Neuron (in vitro differentiated cells): ENCODE data around the gene RALGAPB.
A peak's percentile ranks its signal among the peaks of the same experiment; 100 is the strongest.
"Not testable (repeated sequence)": the region's sequence is repeated elsewhere in the genome, so short reads cannot be mapped to it uniquely, and the experiment has no call there.

Source experiments
- H2AFZ ChIP-seq: one replicate; pipeline ENCODE4 v1.6.1; 2013; ENCODE audit warnings: low read depth, mild to moderate bottlenecking, inconsistent platforms, low read length, moderate library complexity
- H3K27me3 ChIP-seq: one replicate; pipeline ENCODE4 v1.6.1; 2013; ENCODE audit warnings: low read length; ENCODE audit not compliant: insufficient read depth
- H3K36me3 ChIP-seq: one replicate; pipeline ENCODE4 v1.6.1; 2013; ENCODE audit warnings: low read length; ENCODE audit not compliant: insufficient read depth
- H3K4me1 ChIP-seq: one replicate; pipeline ENCODE4 v1.6.1; 2013; ENCODE audit warnings: low read length; ENCODE audit not compliant: insufficient read depth
- H3K4me3 ChIP-seq: 2 replicates; pipeline ENCODE4 v1.5.1; 2013; ENCODE audit warnings: mild to moderate bottlenecking, low read length, moderate library complexity
- H3K9me3 ChIP-seq: one replicate; pipeline ENCODE4 v1.6.1; 2013; ENCODE audit warnings: low read length

RALGAPB gene

DNA sequence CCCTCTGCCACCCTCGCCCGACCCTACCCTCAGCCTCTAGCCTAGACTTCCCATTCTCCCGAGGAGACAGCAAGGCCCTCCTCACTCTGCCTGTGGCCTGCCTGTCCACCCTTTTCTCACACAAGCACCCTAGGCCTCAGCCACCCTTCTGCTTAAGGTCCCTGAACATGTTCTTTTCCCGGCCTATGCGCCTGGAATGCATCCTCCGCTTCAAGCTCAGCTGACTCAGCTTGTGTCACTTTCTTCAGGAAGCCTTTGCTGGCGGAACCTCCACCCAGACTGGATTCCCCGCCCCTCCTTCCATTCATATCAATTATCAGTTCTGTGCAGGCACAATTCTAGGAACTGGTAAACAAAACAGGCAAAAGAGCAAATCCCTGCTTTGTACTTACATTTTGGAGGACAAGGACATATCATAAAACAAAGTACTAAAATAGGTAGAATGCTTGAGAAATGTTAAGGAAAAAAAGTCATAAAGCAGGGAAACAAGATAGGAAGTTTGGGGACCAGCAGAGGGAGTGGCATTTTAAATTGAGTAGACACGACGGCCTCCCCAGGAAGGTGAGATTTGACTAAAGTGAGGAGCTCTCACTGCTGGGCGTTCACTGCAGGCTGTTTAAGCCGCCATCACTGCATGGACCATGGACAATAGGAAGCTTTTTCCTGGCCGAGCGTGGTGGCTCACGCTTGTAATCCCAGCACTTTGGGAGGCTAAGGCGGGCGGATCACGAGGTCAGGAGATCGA lies 19.6 kb upstream of the RALGAPB start:
- Histone ChIP-seq H3K4me3 (no peak overlapping the region), H3K9me3 (no peaks in the 10 kb centered on the region), H3K27me3 (no peaks in the 10 kb centered on the region), H3K36me3 (peaks cover 31% of the 10 kb centered on the region), H2AFZ (no peak overlapping the region), H3K4me1 (peaks cover 2% of the 10 kb centered on the region)

DNA sequence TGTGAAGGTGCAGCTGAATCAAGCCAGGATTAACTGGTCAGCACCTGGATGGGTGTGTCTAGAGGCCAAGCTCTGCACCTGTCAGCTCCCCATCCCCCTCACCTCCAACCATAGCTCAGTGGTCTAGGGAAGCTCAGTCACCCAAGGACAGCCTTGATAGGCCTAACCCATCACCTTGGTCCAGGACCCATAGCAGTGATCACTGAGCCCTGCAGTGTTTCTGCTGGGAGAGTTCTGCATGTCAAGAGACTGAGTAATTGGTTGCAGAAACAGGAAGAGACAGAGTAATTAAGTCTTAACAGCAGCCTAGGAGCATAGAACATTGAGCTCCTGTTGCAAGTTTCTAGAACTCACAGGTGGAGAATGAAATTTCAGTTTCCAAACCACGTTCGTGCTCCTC lies 18.7 kb upstream of the RALGAPB start:
- no peaks in the 10 kb centered on the region for H3K27me3 ChIP-seq
- no peak overlapping the region for H2AFZ ChIP-seq
- no peaks in the 10 kb centered on the region for H3K9me3 ChIP-seq
- no peak overlapping the region for H3K4me3 ChIP-seq
- peaks cover 22% of the 10 kb centered on the region for H3K36me3 ChIP-seq
- peaks cover 2% of the 10 kb centered on the region for H3K4me1 ChIP-seq

DNA sequence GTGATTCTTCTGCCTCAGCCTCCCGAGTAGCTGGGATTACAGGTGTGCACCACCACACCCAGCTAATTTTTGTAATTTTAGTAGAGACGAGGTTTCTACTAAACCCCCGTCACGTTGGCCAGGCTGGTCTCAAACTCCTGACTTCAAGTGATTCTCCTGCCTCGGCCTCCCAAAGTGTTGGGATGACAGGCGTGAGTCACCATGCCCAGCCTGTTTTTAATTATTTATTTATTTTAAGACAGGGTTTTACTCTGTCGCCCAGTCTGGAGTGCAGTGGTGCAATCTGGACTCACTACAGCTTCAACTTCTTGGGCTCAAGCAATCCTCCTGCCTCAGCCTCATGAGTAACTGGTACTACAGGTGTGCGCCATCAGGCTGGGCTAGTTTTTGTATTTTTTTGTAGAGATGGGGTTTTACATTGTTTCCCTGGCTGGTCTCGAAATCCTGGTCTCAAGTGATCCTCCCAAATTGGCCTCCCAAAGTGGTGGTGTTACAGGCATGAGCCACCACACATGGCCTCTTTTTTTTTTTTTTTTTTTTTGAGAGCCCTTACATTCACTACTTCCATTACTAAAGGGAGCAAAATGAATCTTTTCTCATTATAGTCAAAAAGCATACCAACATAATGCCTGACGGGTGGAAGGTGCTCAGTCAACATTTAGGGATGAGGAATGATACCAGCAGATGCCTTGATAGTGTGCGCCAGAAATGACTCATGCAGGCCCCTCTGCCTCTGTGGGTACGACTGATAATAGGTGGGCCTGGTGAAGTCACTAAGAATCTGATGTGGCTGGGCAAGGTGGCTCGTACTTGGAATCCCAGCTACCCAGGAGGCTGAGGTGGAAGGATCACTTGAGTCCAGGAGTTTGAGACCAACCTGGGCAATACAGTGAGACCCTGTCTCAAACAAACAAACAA lies 17.8 kb upstream of the RALGAPB start:
- peaks cover 2% of the 10 kb centered on the region for H3K4me1 ChIP-seq
- no peak overlapping the region for H3K4me3 ChIP-seq
- no peak overlapping the region for H2AFZ ChIP-seq
- H3K9me3 ChIP-seq, result no peaks in the 10 kb centered on the region
- H3K27me3 ChIP-seq, result no peaks in the 10 kb centered on the region
- H3K36me3 ChIP-seq, result peaks cover 14% of the 10 kb centered on the region

DNA sequence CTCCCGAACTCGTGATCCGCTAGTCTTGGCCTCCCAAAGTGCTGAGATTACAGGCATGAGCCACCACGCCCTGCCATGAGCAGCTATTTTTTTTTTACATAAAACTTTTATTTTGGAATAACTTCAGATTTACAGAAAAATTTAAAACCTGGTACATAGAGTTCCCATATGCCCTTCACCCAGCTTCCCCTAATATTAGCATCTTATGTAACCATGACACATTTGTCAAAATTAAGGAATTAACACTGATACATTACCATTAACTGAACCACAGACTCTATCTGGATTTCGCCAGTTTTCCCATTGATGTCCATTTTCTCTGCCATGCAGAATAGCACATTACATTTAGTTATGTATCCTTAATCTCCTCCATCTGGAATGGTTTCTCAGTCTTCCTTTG lies 14.3 kb upstream of the RALGAPB start:
- no peaks in the 10 kb centered on the region for H3K36me3 ChIP-seq
- H3K4me1 ChIP-seq, result no peaks in the 10 kb centered on the region
- H3K9me3 ChIP-seq, result peaks cover 2% of the 10 kb centered on the region
- H3K4me3 ChIP-seq, result no peak overlapping the region
- H2AFZ ChIP-seq, result no peak overlapping the region
- no peaks in the 10 kb centered on the region for H3K27me3 ChIP-seq

DNA sequence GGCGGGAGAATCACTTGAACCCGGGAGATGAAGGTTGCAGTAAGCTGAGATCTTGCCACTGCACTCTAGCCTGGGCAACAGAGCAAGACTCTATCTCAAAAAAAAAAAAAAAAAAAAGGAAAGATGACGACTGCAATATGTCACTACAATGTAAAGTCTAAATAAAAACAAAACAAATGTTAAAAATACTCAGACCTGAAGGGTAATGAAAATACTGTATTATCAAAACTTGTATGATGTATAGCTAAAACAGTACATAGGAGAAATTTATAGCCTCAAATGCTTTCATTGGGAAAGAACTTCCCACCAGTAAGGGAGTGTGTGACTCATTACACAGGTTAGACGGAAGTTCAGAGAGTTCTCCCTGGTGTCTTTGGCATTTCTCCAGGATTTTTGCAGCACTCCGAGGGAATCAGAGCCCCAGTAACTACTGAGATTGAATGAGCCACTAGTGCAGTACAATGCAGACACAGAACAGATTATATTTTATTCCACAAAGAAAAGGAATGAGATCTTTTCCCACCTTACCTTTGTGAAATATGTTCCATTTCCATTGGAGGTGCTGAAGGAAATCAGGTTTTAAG lies 12.5 kb upstream of the RALGAPB start:
- Histone ChIP-seq H3K9me3 (peaks cover 2% of the 10 kb centered on the region), H3K27me3 (no peaks in the 10 kb centered on the region), H2AFZ (no peak overlapping the region), H3K4me1 (no peaks in the 10 kb centered on the region), H3K4me3 (no peak overlapping the region), H3K36me3 (no peaks in the 10 kb centered on the region)

DNA sequence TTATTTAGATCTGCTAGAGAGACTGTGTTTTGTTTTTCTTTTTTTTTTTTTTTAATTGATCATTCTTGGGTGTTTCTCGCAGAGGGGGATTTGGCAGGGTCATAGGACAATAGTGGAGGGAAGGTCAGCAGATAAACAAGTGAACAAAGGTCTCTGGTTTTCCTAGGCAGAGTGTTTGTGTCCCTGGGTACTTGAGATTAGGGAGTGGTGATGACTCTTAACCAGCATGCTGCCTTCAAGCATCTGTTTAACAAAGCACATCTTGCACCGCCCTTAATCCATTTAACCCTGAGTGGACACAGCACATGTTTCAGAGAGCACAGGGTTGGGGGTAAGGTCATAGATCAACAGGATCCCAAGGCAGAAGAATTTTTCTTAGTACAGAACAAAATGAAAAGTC lies 12.0 kb upstream of the RALGAPB start:
- not testable (repeated sequence) for H3K4me3 ChIP-seq, H3K27me3 ChIP-seq, H3K4me1 ChIP-seq, H3K9me3 ChIP-seq, H3K36me3 ChIP-seq, H2AFZ ChIP-seq

DNA sequence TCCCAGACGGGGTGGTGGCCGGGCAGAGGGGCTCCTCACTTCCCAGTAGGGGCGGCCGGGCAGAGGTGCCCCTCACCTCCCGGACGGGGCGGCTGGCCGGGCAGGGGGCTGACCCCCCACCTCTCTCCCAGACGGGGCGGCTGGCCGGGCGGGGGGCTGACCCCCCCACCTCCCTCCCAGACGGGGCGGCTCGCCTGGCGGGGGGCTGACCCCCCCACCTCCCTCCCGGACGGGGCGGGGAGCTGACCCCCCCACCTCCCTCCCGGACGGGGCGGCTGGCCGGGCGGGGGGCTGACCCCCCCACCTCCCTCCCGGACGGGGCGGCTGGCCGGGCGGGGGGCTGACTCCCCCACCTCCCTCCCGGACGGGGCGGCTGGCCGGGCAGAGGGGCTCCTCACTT lies 11.5 kb upstream of the RALGAPB start:
- not testable (repeated sequence) for H3K4me1 ChIP-seq, H3K4me3 ChIP-seq, H3K27me3 ChIP-seq, H2AFZ ChIP-seq, H3K9me3 ChIP-seq, H3K36me3 ChIP-seq

DNA sequence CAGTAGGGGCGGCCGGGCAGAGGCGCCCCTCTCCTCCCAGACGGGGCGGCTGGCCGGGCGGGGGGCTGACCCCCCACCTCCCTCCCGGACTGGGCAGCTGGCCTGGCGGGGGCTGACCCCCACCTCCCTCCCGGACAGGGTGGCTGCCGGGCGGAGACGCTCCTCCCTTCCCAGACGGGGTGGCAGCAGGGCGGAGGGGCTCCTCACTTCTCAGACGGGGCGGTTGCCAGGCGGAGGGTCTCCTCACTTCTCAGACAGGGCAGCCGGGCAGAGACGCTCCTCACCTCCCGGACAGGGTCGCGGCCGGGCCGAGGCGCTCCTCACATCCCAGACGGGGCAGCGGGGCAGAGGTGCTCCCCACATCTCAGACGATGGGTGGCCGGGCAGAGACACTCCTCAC lies 11.1 kb upstream of the RALGAPB start:
- not testable (repeated sequence) for H2AFZ ChIP-seq, H3K4me3 ChIP-seq, H3K9me3 ChIP-seq, H3K27me3 ChIP-seq, H3K4me1 ChIP-seq, H3K36me3 ChIP-seq

DNA sequence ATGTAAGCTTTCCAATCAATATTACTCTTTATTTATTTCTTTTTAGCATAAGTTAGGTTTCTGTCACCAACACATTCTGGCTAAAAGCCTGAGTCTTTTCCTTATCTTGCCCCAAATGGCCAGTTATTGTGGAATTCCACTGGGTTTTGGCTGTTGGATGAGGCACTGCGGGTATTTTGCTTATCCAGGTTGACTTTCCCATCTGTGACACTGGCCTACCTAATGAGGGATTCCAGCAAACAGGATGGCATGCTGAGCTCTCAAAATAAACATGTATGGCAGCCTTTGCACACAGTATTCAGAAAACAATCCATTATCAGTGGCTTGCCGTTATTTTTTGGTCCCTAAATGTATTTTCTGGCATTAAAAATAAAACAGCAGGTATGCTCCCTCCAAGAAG lies 6.5 kb upstream of the RALGAPB start:
- H3K4me1 ChIP-seq, result no peaks in the 10 kb centered on the region
- H3K27me3 ChIP-seq, result peaks cover 4% of the 10 kb centered on the region
- H3K9me3 ChIP-seq, result peaks cover 2% of the 10 kb centered on the region
- no peak overlapping the region for H2AFZ ChIP-seq
- H3K36me3 ChIP-seq, result no peaks in the 10 kb centered on the region
- no peak overlapping the region for H3K4me3 ChIP-seq

DNA sequence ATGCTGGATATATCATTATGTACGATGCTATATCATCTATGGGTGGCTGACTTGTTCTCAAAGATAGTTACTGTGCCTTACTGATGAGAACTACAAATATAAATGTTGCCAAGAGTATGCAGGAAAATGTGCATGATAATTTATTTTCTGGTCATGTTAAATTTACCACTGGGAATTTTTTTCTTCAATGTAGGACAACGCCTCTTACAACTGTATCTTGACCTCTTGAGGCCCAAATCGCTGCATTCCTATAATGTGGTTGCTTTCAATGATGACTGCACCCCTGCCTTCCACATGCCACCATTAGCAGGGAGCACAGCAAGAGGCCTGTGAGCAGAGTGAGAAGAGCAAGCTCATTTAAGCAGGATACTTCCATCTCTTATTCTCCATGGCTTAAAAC lies 5.7 kb upstream of the RALGAPB start:
- H3K9me3 ChIP-seq, result peaks cover 2% of the 10 kb centered on the region
- H2AFZ ChIP-seq, result no peak overlapping the region
- H3K27me3 ChIP-seq, result peaks cover 4% of the 10 kb centered on the region
- H3K36me3 ChIP-seq, result no peaks in the 10 kb centered on the region
- peaks cover 4% of the 10 kb centered on the region for H3K4me1 ChIP-seq
- no peak overlapping the region for H3K4me3 ChIP-seq

DNA sequence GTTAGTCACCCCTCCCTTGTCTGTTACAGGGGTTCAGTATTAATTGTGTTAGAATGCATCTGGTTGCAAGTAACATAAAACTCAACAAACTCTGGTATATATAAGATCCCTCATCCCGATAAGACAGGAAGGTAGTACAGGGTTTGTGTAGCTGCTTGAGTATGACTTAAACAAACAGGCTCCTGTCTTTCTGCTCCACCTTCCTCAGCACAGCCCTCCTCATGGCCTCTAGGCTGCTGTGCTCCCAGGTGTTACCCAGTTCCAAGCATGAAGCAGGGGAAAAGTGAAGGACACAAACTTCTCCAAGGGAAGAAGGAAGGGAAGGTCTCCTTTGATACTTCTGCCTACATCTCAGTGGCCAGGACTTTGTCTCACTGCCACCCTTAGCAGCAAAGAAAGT lies 1.4 kb upstream of the RALGAPB start:
- Histone ChIP-seq H3K4me1 (peaks cover 16% of the 10 kb centered on the region), H3K4me3 (no peak overlapping the region), H3K27me3 (peaks cover 4% of the 10 kb centered on the region), H3K9me3 (no peaks in the 10 kb centered on the region), H3K36me3 (peaks cover 5% of the 10 kb centered on the region), H2AFZ (no peak overlapping the region)

DNA sequence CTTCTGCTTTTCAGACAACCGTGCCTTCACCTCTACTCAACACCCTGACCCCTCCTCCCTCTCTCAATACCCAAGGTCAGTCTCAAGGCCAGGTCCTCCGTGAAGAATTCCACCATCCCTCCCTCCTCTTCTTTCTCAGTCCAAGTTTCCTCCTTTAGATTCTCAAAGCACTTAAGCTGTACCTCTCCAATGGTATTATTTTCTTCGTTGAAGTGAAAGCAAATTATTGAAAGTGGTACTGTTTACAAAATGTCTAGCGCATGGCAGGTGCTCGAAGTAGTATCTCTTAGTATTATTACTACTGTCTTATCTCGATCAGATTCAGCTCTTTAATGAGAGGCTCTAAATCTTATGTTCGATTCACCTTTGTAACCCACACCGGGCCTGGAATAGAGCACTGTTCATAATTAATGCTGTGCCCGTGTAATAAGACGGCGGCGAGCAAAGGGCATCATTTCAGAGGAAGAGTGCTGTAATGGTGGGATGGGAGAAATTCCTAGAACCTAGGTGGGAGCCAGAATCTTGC lies 593 bp upstream of the RALGAPB start:
- Histone ChIP-seq H3K4me1 (peaks cover 16% of the 10 kb centered on the region), H3K36me3 (peaks cover 5% of the 10 kb centered on the region), H3K4me3 (peak overlapping the region; percentile 66), H3K27me3 (no peaks in the 10 kb centered on the region), H2AFZ (peak overlapping the region; percentile 89), H3K9me3 (no peaks in the 10 kb centered on the region)

DNA sequence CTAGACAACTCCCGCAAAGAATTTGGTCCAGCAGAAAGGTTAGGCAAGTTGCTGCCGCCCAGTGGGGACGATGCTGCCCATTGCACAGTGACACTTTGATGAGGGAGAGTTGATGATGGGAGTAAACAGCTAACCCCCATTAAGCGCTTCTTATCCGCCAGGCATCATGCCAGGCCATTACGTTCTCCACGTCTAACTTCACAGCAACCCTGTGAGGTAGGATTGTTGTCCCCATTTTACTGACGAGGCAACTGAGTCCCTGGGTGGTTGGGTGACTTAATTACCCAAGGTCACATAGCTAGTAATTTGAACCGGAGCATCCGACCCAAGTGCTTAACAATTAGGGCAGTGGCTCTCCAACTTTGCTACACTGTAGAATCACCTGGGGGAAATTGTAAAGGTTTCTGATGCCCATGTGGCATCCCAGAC lies 738 bp downstream of the RALGAPB start:
- no peaks in the 10 kb centered on the region for H3K9me3 ChIP-seq
- H3K4me1 ChIP-seq, result peaks cover 16% of the 10 kb centered on the region
- H3K4me3 ChIP-seq, result peak overlapping the region; percentile 66
- H3K27me3 ChIP-seq, result no peaks in the 10 kb centered on the region
- H3K36me3 ChIP-seq, result peaks cover 5% of the 10 kb centered on the region
- H2AFZ ChIP-seq, result no peak overlapping the region
